ENCODE results near the gene BARD1. TPM values are rescaled to one million over a fixed set of nuclear protein-coding genes. Genes with fewer than 3 reads are reported as not detected.

BARD1 gene
- total RNA-seq, 1 donor from 2014 or later, result 13.9 TPM

DNA sequence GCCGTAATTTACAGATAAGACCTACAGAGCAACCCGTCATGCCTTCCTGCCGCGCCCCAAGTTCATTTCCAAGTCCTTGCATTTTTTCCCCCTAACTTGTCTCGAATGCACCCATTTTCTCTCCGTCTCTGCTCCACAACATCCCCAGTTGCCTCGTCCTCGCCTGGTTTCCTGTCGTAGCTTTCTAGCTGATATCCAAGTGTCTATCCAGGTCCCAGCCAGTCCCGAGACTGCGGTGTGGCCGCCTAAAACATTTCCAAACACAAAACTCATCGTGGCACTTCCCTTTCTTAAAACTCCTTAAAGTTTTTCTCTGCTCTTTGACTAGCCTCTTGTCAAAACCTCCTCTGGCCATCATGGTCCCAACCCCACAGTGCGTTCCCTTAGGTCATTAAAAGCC is 1.2 kb upstream of the BARD1 start:
- Histone ChIP-seq H4K20me1 (ENCODE audit: insufficient read depth, low read length) (peaks cover 6% of the 10 kb centered on the region), H3K9ac (ENCODE audit: low read length) (peak overlapping the region; percentile 80)

DNA sequence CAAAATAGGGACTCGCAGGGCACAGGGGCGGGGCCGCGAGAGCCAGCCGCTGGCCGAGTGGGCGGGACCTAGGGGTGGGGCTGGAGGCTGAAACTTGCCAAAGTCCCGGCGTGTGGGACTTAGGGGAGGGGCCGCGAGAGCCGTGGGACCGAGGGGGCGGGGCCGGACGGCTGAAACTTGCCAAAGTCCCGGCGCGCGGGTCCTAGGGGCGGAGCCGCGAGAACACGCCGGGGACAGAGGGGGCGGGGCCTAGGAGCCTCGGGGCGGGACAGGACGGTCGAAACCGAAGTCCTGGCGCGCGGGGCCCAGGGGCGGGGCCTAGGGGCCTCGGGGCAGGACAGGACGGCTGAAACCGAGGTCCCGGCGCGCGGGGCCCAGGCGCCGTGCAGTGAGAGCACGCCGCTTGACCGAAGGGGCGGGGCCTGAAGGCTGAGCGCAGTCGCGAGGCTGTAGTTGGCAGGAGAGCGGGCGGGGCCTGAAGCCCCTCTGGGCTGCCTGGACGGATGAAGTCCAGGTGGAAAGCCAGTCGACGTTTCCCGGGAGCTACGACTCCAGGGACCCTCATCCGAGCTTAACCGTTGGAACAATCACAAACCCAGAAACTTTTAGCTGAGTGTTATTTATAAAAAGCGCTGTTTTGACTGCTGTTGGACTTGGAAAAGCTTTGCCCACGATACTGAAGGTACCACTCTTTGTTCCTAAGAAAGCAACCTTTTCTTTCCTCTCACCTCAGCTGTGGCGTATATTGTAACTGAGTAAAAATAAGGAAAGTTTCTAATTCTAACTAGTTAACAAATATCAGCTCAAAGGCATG is 475 bp upstream of the BARD1 start:
- no peaks in the 10 kb centered on the region for H3K27me3 ChIP-seq (ENCODE audit: insufficient read depth, low read length)
- peak overlapping the region; percentile 92 for H3K27ac Mint-ChIP-seq (ENCODE audit: unreplicated experiment)
- H3K4me3 ChIP-seq (ENCODE audit: insufficient read depth, low read depth, low read length), result peak overlapping the region; percentile 68
- DNase-seq (ENCODE audit: low read depth) (peak; percentile 90), FAIRE-seq (no peak)
- H3K9me3 Mint-ChIP-seq (ENCODE audit: unreplicated experiment), result no peaks in the 10 kb centered on the region
- TF ChIP-seq CTCF (IDR thresholded peaks at IDR 0.05; ENCODE audit: insufficient read depth, low read depth, low read length) (no peak), EZH2 (IDR thresholded peaks at IDR 0.05; ENCODE audit: insufficient read depth, low read length) (no peak)
- H3K79me2 ChIP-seq (ENCODE audit: insufficient read depth, low read length), result peaks cover 35% of the 10 kb centered on the region
- H3K4me1 ChIP-seq (ENCODE audit: insufficient read depth, low read length), result peaks cover 14% of the 10 kb centered on the region
- no peaks in the 10 kb centered on the region for H3K27me3 Mint-ChIP-seq (ENCODE audit: low read depth, unreplicated experiment)
- H3K4me2 ChIP-seq (ENCODE audit: low read length), result peak overlapping the region; percentile 94
- peaks cover 6% of the 10 kb centered on the region for H4K20me1 ChIP-seq (ENCODE audit: insufficient read depth, low read length)
- no peaks in the 10 kb centered on the region for H3K36me3 Mint-ChIP-seq (ENCODE audit: low read depth, unreplicated experiment)
- H3K4me3 Mint-ChIP-seq (ENCODE audit: unreplicated experiment), result peak overlapping the region; percentile 99
- H3K36me3 ChIP-seq (ENCODE audit: insufficient read depth, low read length), result no peaks in the 10 kb centered on the region
- H3K9ac ChIP-seq (ENCODE audit: low read length), result peak overlapping the region; percentile 80
- H2AFZ ChIP-seq (ENCODE audit: low read depth, low read length), result peak overlapping the region; percentile 72
- H3K4me1 Mint-ChIP-seq (ENCODE audit: low read depth, unreplicated experiment), result peaks cover 24% of the 10 kb centered on the region
- no peaks in the 10 kb centered on the region for H3K9me3 ChIP-seq (ENCODE audit: insufficient read depth, low read depth, low read length)
- peak overlapping the region; percentile 64 for H3K27ac ChIP-seq (ENCODE audit: low read depth, low read length)

More for the DNA sequence above, 1.2 kb upstream of the BARD1 start:
- peak overlapping the region; percentile 82 for H3K27ac Mint-ChIP-seq (ENCODE audit: unreplicated experiment)
- H3K9me3 Mint-ChIP-seq (ENCODE audit: unreplicated experiment), result no peaks in the 10 kb centered on the region
- Histone ChIP-seq H3K79me2 (ENCODE audit: insufficient read depth, low read length) (peaks cover 28% of the 10 kb centered on the region), H3K4me1 (ENCODE audit: insufficient read depth, low read length) (peaks cover 14% of the 10 kb centered on the region), H3K27ac (ENCODE audit: low read depth, low read length) (no peak overlapping the region), H3K9me3 (ENCODE audit: insufficient read depth, low read depth, low read length) (no peaks in the 10 kb centered on the region), H3K4me3 (ENCODE audit: insufficient read depth, low read depth, low read length) (peak overlapping the region; percentile 68), H3K36me3 (ENCODE audit: insufficient read depth, low read length) (no peaks in the 10 kb centered on the region), H2AFZ (ENCODE audit: low read depth, low read length) (peak overlapping the region; percentile 72), H3K4me2 (ENCODE audit: low read length) (peak overlapping the region; percentile 85), H3K27me3 (ENCODE audit: insufficient read depth, low read length) (no peaks in the 10 kb centered on the region)
- H3K36me3 Mint-ChIP-seq (ENCODE audit: low read depth, unreplicated experiment), result no peaks in the 10 kb centered on the region
- no peaks in the 10 kb centered on the region for H3K27me3 Mint-ChIP-seq (ENCODE audit: low read depth, unreplicated experiment)
- H3K4me3 Mint-ChIP-seq (ENCODE audit: unreplicated experiment), result peak overlapping the region; percentile 99
- TF ChIP-seq CTCF (IDR thresholded peaks at IDR 0.05; ENCODE audit: insufficient read depth, low read depth, low read length) (no peak), EZH2 (IDR thresholded peaks at IDR 0.05; ENCODE audit: insufficient read depth, low read length) (no peak)
- peaks cover 24% of the 10 kb centered on the region for H3K4me1 Mint-ChIP-seq (ENCODE audit: low read depth, unreplicated experiment)
- DNase-seq (ENCODE audit: low read depth) (no peak), FAIRE-seq (no peak)

- Histone ChIP-seq H3K27me3 (ENCODE audit: insufficient read depth, low read length) (no peaks in the 10 kb centered on the region), H3K79me2 (ENCODE audit: insufficient read depth, low read length) (peaks cover 47% of the 10 kb centered on the region), H3K9ac (ENCODE audit: low read length) (peak overlapping the region; percentile 84), H3K4me2 (ENCODE audit: low read length) (peak overlapping the region; percentile 94), H3K4me1 (ENCODE audit: insufficient read depth, low read length) (peaks cover 14% of the 10 kb centered on the region), H3K9me3 (ENCODE audit: insufficient read depth, low read depth, low read length) (no peaks in the 10 kb centered on the region), H2AFZ (ENCODE audit: low read depth, low read length) (peak overlapping the region; percentile 31), H3K36me3 (ENCODE audit: insufficient read depth, low read length) (no peaks in the 10 kb centered on the region), H4K20me1 (ENCODE audit: insufficient read depth, low read length) (peaks cover 6% of the 10 kb centered on the region), H3K4me3 (ENCODE audit: insufficient read depth, low read depth, low read length) (peak overlapping the region; percentile 86), H3K27ac (ENCODE audit: low read depth, low read length) (peak overlapping the region; percentile 3)
- Mint-ChIP-seq H3K27ac (ENCODE audit: unreplicated experiment) (peak overlapping the region; percentile 95), H3K4me3 (ENCODE audit: unreplicated experiment) (peak overlapping the region; percentile 99), H3K9me3 (ENCODE audit: unreplicated experiment) (no peaks in the 10 kb centered on the region), H3K4me1 (ENCODE audit: low read depth, unreplicated experiment) (peaks cover 19% of the 10 kb centered on the region), H3K27me3 (ENCODE audit: low read depth, unreplicated experiment) (no peaks in the 10 kb centered on the region), H3K36me3 (ENCODE audit: low read depth, unreplicated experiment) (no peaks in the 10 kb centered on the region)
- FAIRE-seq (no peak), DNase-seq (ENCODE audit: low read depth) (no peak)
- TF ChIP-seq EZH2 (IDR thresholded peaks at IDR 0.05; ENCODE audit: insufficient read depth, low read length), result no peak
- no peak for TF ChIP-seq CTCF (IDR thresholded peaks at IDR 0.05; ENCODE audit: insufficient read depth, low read depth, low read length)
These were observed 1.8 kb downstream of the BARD1 start for GRCh38 chr2:214807653-214808052.

All from astrocyte (in vitro differentiated cells and primary cell).